DOHH2 (cell line): Measurements from ENCODE around the gene SEL1L.

ENCODE experiments used
- H3F3A ChIP-seq: fragments of 200-600 bp; sonication (generic), shearing (Covaris generic); 2 replicates; pipeline ENCODE4 v1.6.0; 2016; ENCODE audit warnings: antibody characterized with exemption, mild to moderate bottlenecking; ENCODE audit not compliant: control insufficient read depth, insufficient read depth
- H3K27ac ChIP-seq: fragments of 200-600 bp; sonication (generic); 2 replicates; pipeline ENCODE4 v1.5.1; 2014; ENCODE audit warnings: low read depth, mild to moderate bottlenecking, low read length, moderate library complexity
- H3K27me3 ChIP-seq: fragments of 200-600 bp; sonication (generic); 2 replicates; pipeline ENCODE4 v1.6.1; 2014; ENCODE audit warnings: mild to moderate bottlenecking, low read length, mixed read lengths; ENCODE audit not compliant: control insufficient read depth
- H3K36me3 ChIP-seq: fragments of 200-600 bp; sonication (generic); 2 replicates; pipeline ENCODE4 v1.6.1; 2014; ENCODE audit warnings: mild to moderate bottlenecking, low read length, moderate library complexity, mixed read lengths; ENCODE audit not compliant: control insufficient read depth
- H3K4me1 ChIP-seq: fragments of 200-600 bp; sonication (generic); 2 replicates; pipeline ENCODE4 v1.6.1; 2014; ENCODE audit warnings: mild to moderate bottlenecking, low read length, mixed read lengths; ENCODE audit not compliant: control insufficient read depth
- H3K4me2 ChIP-seq: fragments of 200-600 bp; sonication (generic); 2 replicates; pipeline ENCODE4 v1.6.0; 2014; ENCODE audit warnings: mild to moderate bottlenecking, low read length, moderate library complexity
- H3K4me3 ChIP-seq: fragments of 200-600 bp; sonication (generic); 2 replicates; pipeline ENCODE4 v1.5.1; 2014; ENCODE audit warnings: mild to moderate bottlenecking, low read length, mixed read lengths
- H3K79me2 ChIP-seq: fragments of 200-600 bp; sonication (generic); 2 replicates; pipeline ENCODE4 v1.6.1; 2014; ENCODE audit warnings: mild to moderate bottlenecking, low read length, mixed read lengths; ENCODE audit not compliant: control insufficient read depth
- H3K9me2 ChIP-seq: fragments of 200-600 bp; sonication (generic); replicated peaks from 2 replicates; pipeline ENCODE4 v1.6.1; 2014; ENCODE audit warnings: mild to moderate bottlenecking, low read length, mixed read lengths; ENCODE audit not compliant: control insufficient read depth
- H3K9me3 ChIP-seq: fragments of 200-600 bp; sonication (generic); 2 replicates; pipeline ENCODE4 v1.6.1; 2014; ENCODE audit warnings: antibody characterized with exemption, low read length, mixed read lengths; ENCODE audit not compliant: control insufficient read depth, insufficient read depth
- H4K20me1 ChIP-seq: fragments of 200-600 bp; sonication (generic); 2 replicates; pipeline ENCODE4 v1.6.0; 2014; ENCODE audit warnings: low read depth, mild to moderate bottlenecking, antibody characterized with exemption, low read length, moderate library complexity; ENCODE audit not compliant: control insufficient read depth, insufficient read depth
- CTCF ChIP-seq: fragments of 200-600 bp; sonication (generic); IDR thresholded peaks from one replicate; pipeline ENCODE4 v1.5.1; 2014; ENCODE audit warnings: antibody characterized with exemption, mild to moderate bottlenecking, low read depth, low read length; ENCODE audit not compliant: poor library complexity, severe bottlenecking
- EZH2phosphoT487 ChIP-seq: fragments of 200-600 bp; sonication (generic); IDR thresholded peaks from 2 replicates; pipeline ENCODE4 v1.6.1; 2017; ENCODE audit warnings: borderline replicate concordance, mild to moderate bottlenecking, antibody characterized with exemption, low read length, moderate library complexity, mixed read lengths

SEL1L gene

GRCh38 chr14:81533212-81533535, 479 bp downstream of the SEL1L start:
- peaks cover 5% of the 10 kb centered on the region; the same call in 1 of the 2 replicates for H3K9me3 ChIP-seq
- H3K4me2 ChIP-seq, result peak overlapping the region; percentile 80
- TF ChIP-seq EZH2phosphoT487, result no peak
- TF ChIP-seq CTCF, result no peak
- no peak overlapping the region for H3K27ac ChIP-seq
- H3F3A ChIP-seq, result no peaks in the 10 kb centered on the region
- H3K27me3 ChIP-seq, result no peaks in the 10 kb centered on the region
- peak overlapping the region; percentile 97 for H3K4me3 ChIP-seq
- no peaks in the 10 kb centered on the region for H3K9me2 ChIP-seq
- peaks cover 54% of the 10 kb centered on the region for H3K79me2 ChIP-seq
- H4K20me1 ChIP-seq, result peaks cover 10% of the 10 kb centered on the region; the same call in 1 of the 2 replicates
- H3K36me3 ChIP-seq, result peaks cover 24% of the 10 kb centered on the region
- H3K4me1 ChIP-seq, result peaks cover 29% of the 10 kb centered on the region

- no peak overlapping the region for H3K4me2 ChIP-seq
- no peak for TF ChIP-seq EZH2phosphoT487
- TF ChIP-seq CTCF, result no peak
Observed at GRCh38 chr14:81529391-81529790, 4.3 kb downstream of the SEL1L start.

GRCh38 chr14:81525129-81525528, 8.5 kb downstream of the SEL1L start:
- no peak overlapping the region for H3K4me2 ChIP-seq
- peaks cover 57% of the 10 kb centered on the region for H3K36me3 ChIP-seq
- H3K9me3 ChIP-seq, result no peaks in the 10 kb centered on the region
- no peaks in the 10 kb centered on the region for H3K27me3 ChIP-seq
- peaks cover 26% of the 10 kb centered on the region for H3K79me2 ChIP-seq
- no peaks in the 10 kb centered on the region for H4K20me1 ChIP-seq
- no peak overlapping the region for H3K27ac ChIP-seq
- no peaks in the 10 kb centered on the region; the same call in 1 of the 2 replicates for H3F3A ChIP-seq
- H3K9me2 ChIP-seq, result no peaks in the 10 kb centered on the region
- H3K4me1 ChIP-seq, result peaks cover 6% of the 10 kb centered on the region
- H3K4me3 ChIP-seq, result no peak overlapping the region
- TF ChIP-seq CTCF, result no peak
- no peak for TF ChIP-seq EZH2phosphoT487

More at GRCh38 chr14:81529391-81529790, 4.3 kb downstream of the SEL1L start:
- H3K27me3 ChIP-seq, result no peaks in the 10 kb centered on the region
- no peak overlapping the region for H3K27ac ChIP-seq
- peaks cover 54% of the 10 kb centered on the region for H3K79me2 ChIP-seq
- H3K36me3 ChIP-seq, result peaks cover 39% of the 10 kb centered on the region
- H3K4me3 ChIP-seq, result no peak overlapping the region
- peaks cover 17% of the 10 kb centered on the region for H3K4me1 ChIP-seq
- H3F3A ChIP-seq, result no peaks in the 10 kb centered on the region
- peaks cover 10% of the 10 kb centered on the region; the same call in 1 of the 2 replicates for H4K20me1 ChIP-seq
- no peaks in the 10 kb centered on the region for H3K9me2 ChIP-seq
- H3K9me3 ChIP-seq, result no peaks in the 10 kb centered on the region

GRCh38 chr14:81523616-81524015, 10.0 kb downstream of the SEL1L start:
- H3K27me3 ChIP-seq, result no peaks in the 10 kb centered on the region
- peaks cover 14% of the 10 kb centered on the region for H3K79me2 ChIP-seq
- H4K20me1 ChIP-seq, result no peaks in the 10 kb centered on the region
- H3K4me3 ChIP-seq, result no peak overlapping the region
- H3K9me3 ChIP-seq, result no peaks in the 10 kb centered on the region
- H3K4me1 ChIP-seq, result peaks cover 20% of the 10 kb centered on the region
- H3K9me2 ChIP-seq, result no peaks in the 10 kb centered on the region
- H3F3A ChIP-seq, result peaks cover 4% of the 10 kb centered on the region; the same call in 1 of the 2 replicates
- H3K4me2 ChIP-seq, result no peak overlapping the region
- no peak overlapping the region for H3K27ac ChIP-seq
- peaks cover 69% of the 10 kb centered on the region for H3K36me3 ChIP-seq
- TF ChIP-seq CTCF, result no peak
- TF ChIP-seq EZH2phosphoT487, result no peak
